IMR-90 (cell line): Measurements from ENCODE around the gene MKX. TPM values are rescaled to one million over a fixed set of nuclear protein-coding genes. Genes with fewer than 3 reads are reported as not detected.

Experiments
- ATAC-seq: fragments of 200-7000 bp; cut with Tn5 transposase; 2 replicates; pipeline ENCODE4 v1.9.1; 2020; ENCODE audit warnings: low read depth, mild to moderate bottlenecking, moderate library complexity
- BruUV-seq: library from RNA; stranded (reverse); fragments of 400-500 nt; replicated peaks from 2 replicates; lab custom pipeline; 2021; lab: Mats Ljungman, UMichigan
- CTCF ChIA-PET: fragments of 300-600 bp; formaldehyde crosslinking; extraction: SDS; loops from one replicate; lab custom pipeline; 2021; ENCODE audit warnings: antibody characterized with exemption; lab: Yijun Ruan, JAX
- POLR2A ChIA-PET: fragments of 300-600 bp; sonication (Branson Sonifier 250); formaldehyde crosslinking; loops from one replicate; lab custom pipeline; 2022; ENCODE audit warnings: antibody characterized with exemption; ENCODE audit not compliant: unreplicated experiment; lab: Charles Lee
- DNase-seq: peaks from one replicate; pipeline ENCODE4 v3.0.0; 2013
- H2AFZ ChIP-seq: replicated peaks from 2 replicates; pipeline ENCODE3; 2013; ENCODE audit warnings: low read length, mild to moderate bottlenecking; ENCODE audit not compliant: poor library complexity
- H2AK5ac ChIP-seq: 2 replicates; pipeline ENCODE4 v1.6.1; 2013; ENCODE audit warnings: low read depth, low read length, inconsistent platforms
- H2AK9ac ChIP-seq: replicated peaks from 2 replicates; pipeline ENCODE3; 2013; ENCODE audit warnings: mild to moderate bottlenecking, low read depth, low read length, moderate library complexity; ENCODE audit not compliant: poor library complexity
- H2BK120ac ChIP-seq: 2 replicates; pipeline ENCODE4 v1.6.1; 2013; ENCODE audit warnings: low read depth, low read length, inconsistent platforms
- H2BK15ac ChIP-seq: 3 replicates; pipeline ENCODE4 v1.6.1; 2013; ENCODE audit warnings: low read depth, low read length, inconsistent platforms
- H2BK20ac ChIP-seq: 2 replicates; pipeline ENCODE4 v1.6.1; 2013; ENCODE audit warnings: low read depth, mild to moderate bottlenecking, inconsistent platforms, low read length, moderate library complexity
- H2BK5ac ChIP-seq: 2 replicates; pipeline ENCODE4 v1.6.1; 2013; ENCODE audit warnings: mild to moderate bottlenecking, low read depth, low read length, inconsistent platforms; ENCODE audit not compliant: poor library complexity, severe bottlenecking
- H3K14ac ChIP-seq: replicated peaks from 2 replicates; pipeline ENCODE4 v1.6.1; 2013; ENCODE audit warnings: low read depth, low read length, inconsistent platforms
- H3K18ac ChIP-seq: 2 replicates; pipeline ENCODE4 v1.6.1; 2013; ENCODE audit warnings: low read depth, low read length, control low read depth
- H3K23ac ChIP-seq: 2 replicates; pipeline ENCODE4 v1.6.1; 2013; ENCODE audit warnings: low read depth, low read length, inconsistent platforms
- H3K27ac ChIP-seq: 2 replicates; pipeline ENCODE4 v1.5.1; 2013; ENCODE audit warnings: mild to moderate bottlenecking, control low read depth, low read length; ENCODE audit not compliant: insufficient read depth
- H3K27me3 ChIP-seq: 2 replicates; pipeline ENCODE4 v1.6.1; 2013; ENCODE audit warnings: low read length; ENCODE audit not compliant: control insufficient read depth, insufficient read depth
- H3K36me3 ChIP-seq: 2 replicates; pipeline ENCODE4 v1.6.1; 2013; ENCODE audit warnings: low read length, mixed read lengths; ENCODE audit not compliant: control insufficient read depth, insufficient read depth
- H3K4ac ChIP-seq: 2 replicates; pipeline ENCODE4 v1.6.1; 2013; ENCODE audit warnings: low read depth, low read length, inconsistent platforms
- H3K4me1 ChIP-seq: 2 replicates; pipeline ENCODE4 v1.6.1; 2013; ENCODE audit warnings: low read length, mixed read lengths; ENCODE audit not compliant: control insufficient read depth, insufficient read depth
- H3K4me2 ChIP-seq: 2 replicates; pipeline ENCODE4 v1.6.1; 2013; ENCODE audit warnings: low read depth, mild to moderate bottlenecking, control low read depth, low read length, moderate library complexity
- H3K4me3 ChIP-seq: 2 replicates; pipeline ENCODE4 v1.5.1; 2013; ENCODE audit warnings: low read depth, mild to moderate bottlenecking, control low read depth, low read length, moderate library complexity; ENCODE audit not compliant: insufficient read depth
- H3K56ac ChIP-seq: 2 replicates; pipeline ENCODE4 v1.6.1; 2013; ENCODE audit warnings: low read length, inconsistent platforms; ENCODE audit not compliant: insufficient read depth; ENCODE audit errors: extremely low read depth
- H3K79me1 ChIP-seq, 2 experiments: 2 replicates each; pipeline ENCODE4 v1.6.1; 2013; ENCODE audit warnings: low read length in 2 of 2, inconsistent platforms in 1 of 2, low read depth in 1 of 2
- H3K9ac ChIP-seq: 2 replicates; pipeline ENCODE4 v1.6.1; 2013; ENCODE audit warnings: low read depth, low read length, control low read depth
- H3K9me1 ChIP-seq: 2 replicates; pipeline ENCODE4 v1.6.1; 2013; ENCODE audit warnings: low read length, inconsistent platforms; ENCODE audit not compliant: insufficient read depth
- H3K9me3 ChIP-seq: 2 replicates; pipeline ENCODE4 v1.6.1; 2013; ENCODE audit warnings: low read length; ENCODE audit not compliant: control insufficient read depth, insufficient read depth
- H4K20me1 ChIP-seq: 2 replicates; pipeline ENCODE4 v1.6.1; 2013; ENCODE audit warnings: low read length, inconsistent platforms; ENCODE audit not compliant: insufficient read depth
- H4K5ac ChIP-seq: 2 replicates; pipeline ENCODE4 v1.6.1; 2013; ENCODE audit warnings: mild to moderate bottlenecking, low read depth, low read length, control low read depth
- H4K8ac ChIP-seq, 2 experiments: 2 replicates each; pipeline ENCODE4 v1.6.1; 2013; ENCODE audit warnings: low read depth in 2 of 2, low read length in 2 of 2, control low read depth in 1 of 2, inconsistent platforms in 1 of 2
- H4K91ac ChIP-seq: 2 replicates; pipeline ENCODE4 v1.6.1; 2013; ENCODE audit warnings: low read depth, low read length, inconsistent platforms; ENCODE audit not compliant: insufficient read depth
- BHLHE40 ChIP-seq: fragments of 150-350 bp; IDR thresholded peaks from 2 replicates; pipeline ENCODE4 v1.6.1; 2016; ENCODE audit warnings: mild to moderate bottlenecking, low read depth, low read length
- CEBPB ChIP-seq: IDR thresholded peaks from 2 replicates; pipeline ENCODE4 v1.6.1; 2012; ENCODE audit warnings: low read depth, low read length, improper control_type of control experiment
- CHD1 ChIP-seq: IDR thresholded peaks from 2 replicates; pipeline ENCODE4 v1.6.1; 2012; ENCODE audit warnings: low read depth, low read length, improper control_type of control experiment
- FOS ChIP-seq: fragments of 150-350 bp; IDR thresholded peaks from 2 replicates; pipeline ENCODE4 v1.6.1; 2016; ENCODE audit warnings: low read depth, low read length
- MAFK ChIP-seq: IDR thresholded peaks from 2 replicates; pipeline ENCODE4 v1.6.1; 2012; ENCODE audit warnings: low read depth, low read length, improper control_type of control experiment
- MAZ ChIP-seq: IDR thresholded peaks from 2 replicates; pipeline ENCODE4 v1.6.1; 2012; ENCODE audit warnings: low read depth, mild to moderate bottlenecking, low read length, improper control_type of control experiment, moderate library complexity, borderline replicate concordance
- MXI1 ChIP-seq: IDR thresholded peaks from 2 replicates; pipeline ENCODE4 v1.6.1; 2012; ENCODE audit warnings: low read depth, mild to moderate bottlenecking, low read length, moderate library complexity, borderline replicate concordance
- NFE2L2 ChIP-seq: fragments of 150-350 bp; IDR thresholded peaks from 2 replicates; pipeline ENCODE4 v1.6.1; 2016; ENCODE audit warnings: low read depth, mild to moderate bottlenecking, low read length
- POLR2A ChIP-seq: IDR thresholded peaks from 2 replicates; pipeline ENCODE4 v1.6.1; 2012; ENCODE audit warnings: mild to moderate bottlenecking, low read depth, low read length
- RAD21 ChIP-seq: IDR thresholded peaks from 2 replicates; pipeline ENCODE4 v1.6.1; 2012; ENCODE audit warnings: low read length, improper control_type of control experiment
- RCOR1 ChIP-seq: IDR thresholded peaks from 2 replicates; pipeline ENCODE4 v1.6.1; 2012; ENCODE audit warnings: mild to moderate bottlenecking, low read length, improper control_type of control experiment; ENCODE audit not compliant: insufficient replicate concordance
- RFX5 ChIP-seq: IDR thresholded peaks from 2 replicates; pipeline ENCODE4 v1.8.0; 2012; ENCODE audit warnings: low read depth, mild to moderate bottlenecking, low read length, moderate library complexity
- SMC3 ChIP-seq: fragments of 150-350 bp; IDR thresholded peaks from 2 replicates; pipeline ENCODE4 v1.6.1; 2016; ENCODE audit warnings: low read depth, mild to moderate bottlenecking, antibody characterized with exemption, low read length, moderate library complexity
- WGBS, 2 experiments: methylation state at CpG; one replicate each; pipeline versions ENCODE4 v1.1.5 to v1.1.7; 2013; ENCODE audit warnings: missing lambda C conversion rate in 2 of 2; ENCODE audit not compliant: insufficient read length in 1 of 2; ENCODE audit errors: extremely low coverage in 2 of 2; 5-methylcytosine and 5-hydroxymethylcytosine counted together
- dilution Hi-C: fragments of 300-500 bp; cut with HindIII; formaldehyde crosslinking; loops from one replicate; pipeline ENCODE4 v1.14.3; 2018; ENCODE audit warnings: low sequenced_read_pairs; ENCODE audit not compliant: unreplicated experiment
- in situ Hi-C: fragments of 300-500 bp; cut with MboI; formaldehyde crosslinking; loops from 3 replicates; pipeline ENCODE4 v1.14.3; 2019; ENCODE audit warnings: low sequenced_read_pairs, inconsistent platforms, mixed read lengths
- intact Hi-C: fragments of 100-400 bp; cut with micrococcal nuclease; formaldehyde crosslinking; loops from 2 replicates; pipeline ENCODE4 v1.10.0; 2022
- polyA plus RNA-seq, 3 experiments: library from polyadenylated mRNA; depleted of rRNA; stranded (reverse); fragments of >200 nt; gene quantifications; 2 replicates each; pipeline ENCODE4 v1.2.3, GENCODE V29; 2012; ENCODE audit warnings: low replicate concordance in 1 of 3
- total RNA-seq: library from RNA; depleted of rRNA; stranded (reverse); fragments of >200 nt; gene quantifications from 2 replicates; pipeline ENCODE4 v1.2.3, GENCODE V29; 2012
- TF ChIP-seq, protein P1 (sequence below): fragments of 150-350 bp; IDR thresholded peaks from 2 replicates; pipeline ENCODE4 v1.6.1; 2017; ENCODE audit warnings: mild to moderate bottlenecking, antibody characterized with exemption, low read length, low read depth
- TF ChIP-seq, protein P2 (sequence below): conservative IDR thresholded peaks from 2 replicates; pipeline ENCODE4 v1.5.1; 2012; ENCODE audit warnings: mild to moderate bottlenecking, low read depth, low read length, improper control_type of control experiment
- TF ChIP-seq, protein P3 (sequence below): fragments of 150-350 bp; IDR thresholded peaks from 2 replicates; pipeline ENCODE4 v1.6.1; 2016; ENCODE audit warnings: low read depth, mild to moderate bottlenecking, low read length, moderate library complexity, borderline replicate concordance

The MKX gene
- total and polyA plus RNA-seq, 2 of the 4 experiments (the other 2 are of a cell fraction), result 0.10 to 0.36 TPM

DNA sequence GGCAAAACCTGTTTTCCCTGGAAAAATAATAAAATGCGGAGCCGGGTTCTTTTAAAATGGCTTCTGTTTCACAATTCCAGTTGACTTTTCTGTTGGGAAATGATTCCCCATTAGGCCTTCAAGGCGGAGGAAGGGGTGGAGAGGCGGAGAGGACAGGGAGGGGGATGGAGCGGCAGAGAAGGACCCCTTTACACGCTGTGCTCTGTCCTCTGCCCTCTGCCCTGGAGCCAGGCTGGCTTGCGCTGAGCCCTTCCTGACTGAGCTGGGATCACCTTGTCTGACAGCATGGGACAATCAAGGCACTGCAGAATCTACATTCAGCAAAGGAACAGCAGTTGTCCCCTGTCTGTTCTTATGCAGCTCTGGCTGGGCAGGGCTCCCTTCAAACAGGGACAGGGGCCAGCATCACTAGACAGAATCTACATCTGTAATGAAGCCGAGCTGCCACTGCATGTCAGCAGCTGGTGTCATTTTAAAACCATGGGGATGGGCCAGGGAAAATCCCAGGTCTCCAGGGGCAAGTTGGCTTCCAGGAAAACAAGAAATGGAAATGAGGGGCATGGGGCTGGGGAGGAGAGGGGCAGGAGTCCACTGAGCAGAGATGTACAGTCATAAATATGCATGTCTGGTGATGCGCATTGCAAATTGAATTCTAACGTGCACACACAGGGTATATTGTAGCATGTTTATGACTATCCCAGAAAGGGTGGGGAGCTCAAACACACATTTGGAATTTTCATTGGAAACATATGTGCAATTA lies 120.0 kb downstream of the MKX start:
- Histone ChIP-seq H2AK5ac (no peak overlapping the region), H3K4me2 (no peak overlapping the region)

More for the DNA sequence above, 120.0 kb downstream of the MKX start:
- Histone ChIP-seq H3K4ac (no peak overlapping the region), H2BK15ac (no peak overlapping the region), H2BK120ac (no peak overlapping the region), H3K56ac (no peak overlapping the region), H3K27me3 (peaks cover 3% of the 10 kb centered on the region), H3K36me3 (no peaks in the 10 kb centered on the region), H4K5ac (no peak overlapping the region), H4K20me1 (no peaks in the 10 kb centered on the region), H3K4me3 (no peak overlapping the region), H3K23ac (no peak overlapping the region), H2AFZ (no peak overlapping the region), H4K91ac (no peak overlapping the region), H3K27ac (no peak overlapping the region), H3K9me3 (no peaks in the 10 kb centered on the region), H3K9ac (no peak overlapping the region), H2BK20ac (no peak overlapping the region), H3K79me1 (no peaks in the 10 kb centered on the region), H3K18ac (no peak overlapping the region), H2AK9ac (no peak overlapping the region), H3K9me1 (no peaks in the 10 kb centered on the region), H4K8ac (no peak overlapping the region), H3K4me1 (peaks cover 8% of the 10 kb centered on the region), H2BK5ac (no peak overlapping the region), H3K14ac (no peak overlapping the region)
- BruUV-seq, result no TSS peak
- DNase-seq, result no peak
- POLR2A ChIA-PET, result no interaction called here
- in situ Hi-C loops (no loop called here), intact Hi-C loops (no loop called here), dilution Hi-C loops (no loop called here)
- TF ChIP-seq, protein P1, sequence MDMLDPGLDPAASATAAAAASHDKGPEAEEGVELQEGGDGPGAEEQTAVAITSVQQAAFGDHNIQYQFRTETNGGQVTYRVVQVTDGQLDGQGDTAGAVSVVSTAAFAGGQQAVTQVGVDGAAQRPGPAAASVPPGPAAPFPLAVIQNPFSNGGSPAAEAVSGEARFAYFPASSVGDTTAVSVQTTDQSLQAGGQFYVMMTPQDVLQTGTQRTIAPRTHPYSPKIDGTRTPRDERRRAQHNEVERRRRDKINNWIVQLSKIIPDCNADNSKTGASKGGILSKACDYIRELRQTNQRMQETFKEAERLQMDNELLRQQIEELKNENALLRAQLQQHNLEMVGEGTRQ, result no peak
- TF ChIP-seq BHLHE40, result no peak
- TF ChIP-seq CHD1, result no peak
- TF ChIP-seq, protein P2, sequence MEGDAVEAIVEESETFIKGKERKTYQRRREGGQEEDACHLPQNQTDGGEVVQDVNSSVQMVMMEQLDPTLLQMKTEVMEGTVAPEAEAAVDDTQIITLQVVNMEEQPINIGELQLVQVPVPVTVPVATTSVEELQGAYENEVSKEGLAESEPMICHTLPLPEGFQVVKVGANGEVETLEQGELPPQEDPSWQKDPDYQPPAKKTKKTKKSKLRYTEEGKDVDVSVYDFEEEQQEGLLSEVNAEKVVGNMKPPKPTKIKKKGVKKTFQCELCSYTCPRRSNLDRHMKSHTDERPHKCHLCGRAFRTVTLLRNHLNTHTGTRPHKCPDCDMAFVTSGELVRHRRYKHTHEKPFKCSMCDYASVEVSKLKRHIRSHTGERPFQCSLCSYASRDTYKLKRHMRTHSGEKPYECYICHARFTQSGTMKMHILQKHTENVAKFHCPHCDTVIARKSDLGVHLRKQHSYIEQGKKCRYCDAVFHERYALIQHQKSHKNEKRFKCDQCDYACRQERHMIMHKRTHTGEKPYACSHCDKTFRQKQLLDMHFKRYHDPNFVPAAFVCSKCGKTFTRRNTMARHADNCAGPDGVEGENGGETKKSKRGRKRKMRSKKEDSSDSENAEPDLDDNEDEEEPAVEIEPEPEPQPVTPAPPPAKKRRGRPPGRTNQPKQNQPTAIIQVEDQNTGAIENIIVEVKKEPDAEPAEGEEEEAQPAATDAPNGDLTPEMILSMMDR, result no peak
- TF ChIP-seq MAZ, result no peak
- TF ChIP-seq MXI1, result no peak
- no peak for TF ChIP-seq CEBPB
- TF ChIP-seq NFE2L2, result no peak
- no peak for TF ChIP-seq SMC3
- TF ChIP-seq RAD21, result no peak
- TF ChIP-seq FOS, result no peak
- TF ChIP-seq MAFK, result no peak
- TF ChIP-seq POLR2A, result no peak
- TF ChIP-seq, protein P3, sequence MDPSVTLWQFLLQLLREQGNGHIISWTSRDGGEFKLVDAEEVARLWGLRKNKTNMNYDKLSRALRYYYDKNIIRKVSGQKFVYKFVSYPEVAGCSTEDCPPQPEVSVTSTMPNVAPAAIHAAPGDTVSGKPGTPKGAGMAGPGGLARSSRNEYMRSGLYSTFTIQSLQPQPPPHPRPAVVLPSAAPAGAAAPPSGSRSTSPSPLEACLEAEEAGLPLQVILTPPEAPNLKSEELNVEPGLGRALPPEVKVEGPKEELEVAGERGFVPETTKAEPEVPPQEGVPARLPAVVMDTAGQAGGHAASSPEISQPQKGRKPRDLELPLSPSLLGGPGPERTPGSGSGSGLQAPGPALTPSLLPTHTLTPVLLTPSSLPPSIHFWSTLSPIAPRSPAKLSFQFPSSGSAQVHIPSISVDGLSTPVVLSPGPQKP, result no peak
- TF ChIP-seq RCOR1, result no peak
- no peak for TF ChIP-seq RFX5
- CTCF ChIA-PET, result interaction anchor here (0.6 kb wide), 1 partner anchor 567 kb away, joined by 4 read pairs; no protein-coding TSS in a partner anchor
- WGBS, 2 experiments, result 83% methylated on average over 4 of the region's 10 CpGs; no CpG with 5 or more reads in 1 of the 2 experiments
- ATAC-seq, result no peak
